BE2C (cell line): ENCODE data around the gene MBD3L4.
"Not testable (repeated sequence)": the region's sequence is repeated elsewhere in the genome, so short reads cannot be mapped to it uniquely, and the experiment has no call there.

ENCODE experiments used
- DNase-seq: peaks from one replicate; pipeline ENCODE4 v3.0.0-alpha.2; 2020
- H3K27me3 ChIP-seq: fragments of 250-450 bp; sonication (Bioruptor Pico); 2 replicates; pipeline ENCODE4 v1.5.1; 2020; ENCODE audit warnings: mild to moderate bottlenecking
- H3K36me3 ChIP-seq: fragments of 250-450 bp; sonication (Bioruptor Pico); 2 replicates; pipeline ENCODE4 v1.5.1; 2020; ENCODE audit warnings: mild to moderate bottlenecking
- H3K4me1 ChIP-seq: fragments of 250-450 bp; sonication (Bioruptor Pico); 2 replicates; pipeline ENCODE4 v1.5.1; 2020
- H3K4me3 ChIP-seq: 2 replicates; pipeline ENCODE4 v1.5.1; 2011; ENCODE audit warnings: low read depth, low read length
- H3K9me3 ChIP-seq: fragments of 250-450 bp; sonication (Bioruptor Pico); 2 replicates; pipeline ENCODE4 v1.5.1; 2020
- CTCF ChIP-seq: IDR thresholded peaks from 2 replicates; pipeline ENCODE4 v1.5.1; 2012; ENCODE audit warnings: mild to moderate bottlenecking, low read depth, low read length

The MBD3L4 gene

DNA sequence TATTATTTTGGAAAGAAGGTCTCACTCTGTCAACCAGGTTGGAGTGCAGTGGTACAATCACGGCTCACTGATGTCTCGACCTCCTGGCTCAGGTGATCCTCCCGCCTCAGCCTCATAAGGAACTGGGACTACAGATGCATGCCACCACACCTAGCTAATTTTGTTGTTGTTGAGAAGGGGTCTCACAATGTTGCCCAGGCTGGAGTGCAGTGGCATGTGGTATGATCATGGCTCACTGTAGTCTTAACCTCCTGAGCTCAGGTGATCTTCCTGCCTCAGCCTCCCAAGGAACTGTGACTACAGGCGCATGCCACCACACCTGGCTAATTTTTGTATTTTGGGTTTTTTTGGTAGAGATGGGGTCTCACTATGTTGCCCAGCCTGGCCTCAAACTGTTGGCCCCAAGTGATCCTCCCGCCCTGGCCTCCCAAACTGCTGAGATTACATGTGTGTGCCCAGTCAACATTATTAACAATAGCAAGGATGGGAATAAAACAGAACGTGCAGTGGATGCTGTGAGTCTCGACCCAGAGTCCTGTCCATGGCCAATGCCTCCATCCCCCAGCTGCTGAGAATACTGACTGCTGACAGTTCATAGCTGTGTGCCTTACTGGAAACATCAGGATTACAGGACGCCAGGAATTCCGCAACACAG is 23.9 kb upstream of the MBD3L4 start:
- H3K9me3 ChIP-seq, result no peaks in the 10 kb centered on the region; the same call in 1 of the 2 replicates
- no peak for TF ChIP-seq CTCF
- no peaks in the 10 kb centered on the region for H3K36me3 ChIP-seq
- H3K27me3 ChIP-seq, result no peaks in the 10 kb centered on the region
- H3K4me1 ChIP-seq, result no peaks in the 10 kb centered on the region
- no peak for DNase-seq
- no peak overlapping the region for H3K4me3 ChIP-seq

- H3K4me1 ChIP-seq, result no peaks in the 10 kb centered on the region
- no peaks in the 10 kb centered on the region; the same call in 1 of the 2 replicates for H3K9me3 ChIP-seq
- H3K27me3 ChIP-seq, result no peaks in the 10 kb centered on the region
- H3K4me3 ChIP-seq, result no peak overlapping the region
- TF ChIP-seq CTCF, result no peak
- H3K36me3 ChIP-seq, result no peaks in the 10 kb centered on the region
- DNase-seq, result no peak
These were observed 23.4 kb upstream of the MBD3L4 start for GRCh38 chr19:7063339-7063738.

- not testable (repeated sequence) for H3K4me1 ChIP-seq, H3K4me3 ChIP-seq, H3K9me3 ChIP-seq, H3K27me3 ChIP-seq, H3K36me3 ChIP-seq, DNase-seq
These were observed 20.0 kb upstream of the MBD3L4 start for GRCh38 chr19:7059977-7060376.

GRCh38 chr19:7058576-7058975 is 18.6 kb upstream of the MBD3L4 start, which contains the start of gene MBD3L3:
MBD3L3 (minus strand) TSS chr19:7058676; CDS start chr19:7058605, 71 bp downstream.
- H3K9me3 ChIP-seq, H3K36me3 ChIP-seq, H3K4me1 ChIP-seq, H3K27me3 ChIP-seq, DNase-seq, H3K4me3 ChIP-seq: not testable (repeated sequence)

DNA sequence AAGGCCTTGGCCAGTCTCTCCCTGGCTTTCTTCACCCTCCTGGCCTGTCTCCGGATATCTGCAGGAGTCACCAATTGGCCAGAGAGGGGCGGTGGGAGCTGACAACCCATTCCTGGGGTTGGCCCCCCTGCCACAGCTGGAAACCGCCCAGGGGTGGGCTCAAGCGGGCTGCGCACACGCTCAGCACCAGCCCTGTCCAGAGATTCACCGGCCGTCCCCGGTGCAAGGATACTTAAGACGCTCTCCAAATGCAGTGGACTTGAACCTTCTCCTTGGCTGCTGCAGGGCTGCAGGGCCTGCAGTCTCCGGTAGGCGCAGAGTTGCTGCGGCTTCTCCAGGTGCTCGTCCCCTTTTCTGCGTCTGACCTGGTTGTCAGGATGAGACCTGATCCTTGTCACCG is 16.4 kb upstream of the MBD3L4 start:
- not testable (repeated sequence) for H3K36me3 ChIP-seq, DNase-seq, H3K4me3 ChIP-seq, H3K9me3 ChIP-seq, H3K27me3 ChIP-seq, H3K4me1 ChIP-seq

DNA sequence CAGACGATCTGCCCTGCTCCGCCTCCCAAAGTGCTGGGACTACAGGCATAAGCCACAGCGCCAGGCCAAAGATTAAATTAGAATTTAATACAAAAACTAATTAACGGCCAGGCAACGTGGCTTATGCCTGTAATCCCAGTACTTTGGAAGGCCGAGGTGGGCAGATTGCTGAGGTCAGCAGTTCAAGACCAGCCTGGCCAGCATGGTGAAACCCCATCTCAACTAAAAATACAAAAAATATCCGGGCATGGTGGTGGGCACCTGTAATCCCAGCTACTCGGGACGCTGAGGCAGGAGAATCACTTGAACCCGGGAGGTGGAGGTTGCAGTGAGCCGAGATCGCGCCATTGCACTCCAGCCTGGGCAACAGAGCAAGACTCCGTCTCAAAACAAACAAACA is 15.7 kb upstream of the MBD3L4 start:
- not testable (repeated sequence) for H3K4me1 ChIP-seq, H3K4me3 ChIP-seq, H3K36me3 ChIP-seq, H3K9me3 ChIP-seq, DNase-seq, H3K27me3 ChIP-seq

DNA sequence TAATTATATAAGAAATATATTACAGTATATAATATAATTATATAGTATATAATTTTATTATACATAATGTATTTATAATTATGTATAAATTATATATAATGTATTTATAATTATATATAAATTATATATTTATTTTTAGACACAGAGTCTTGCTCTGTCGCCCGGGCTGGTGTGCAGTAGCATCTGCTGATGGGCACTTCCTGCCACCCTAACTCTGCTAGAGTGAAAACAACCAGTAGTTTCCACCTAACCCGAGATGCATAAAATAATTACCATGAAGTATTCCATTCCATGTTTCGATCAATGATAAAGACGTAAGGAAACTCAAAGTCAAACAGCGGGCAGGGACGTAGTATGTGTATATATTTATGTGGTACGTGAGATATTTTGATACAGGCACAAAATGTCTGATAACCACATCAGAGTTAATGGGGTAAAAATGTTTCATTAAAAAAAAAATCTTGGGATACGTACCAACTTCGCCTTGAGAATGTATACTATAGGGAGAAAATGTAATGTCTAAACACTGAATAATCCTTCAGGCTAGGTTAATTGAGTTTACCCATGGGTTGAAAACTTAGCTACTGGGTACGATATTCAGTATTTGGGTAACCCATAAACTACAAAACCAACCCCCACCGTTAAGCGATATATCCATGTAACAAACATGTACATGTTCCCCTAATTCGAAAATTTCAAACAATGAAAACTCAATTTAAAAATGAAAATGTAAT is 14.8 kb upstream of the MBD3L4 start:
- H3K4me1 ChIP-seq, H3K27me3 ChIP-seq, H3K9me3 ChIP-seq, H3K36me3 ChIP-seq, H3K4me3 ChIP-seq, DNase-seq: not testable (repeated sequence)

GRCh38 chr19:7052896-7053295 is 12.9 kb upstream of the MBD3L4 start:
- not testable (repeated sequence) for H3K4me1 ChIP-seq, H3K27me3 ChIP-seq, H3K36me3 ChIP-seq, H3K9me3 ChIP-seq, DNase-seq, H3K4me3 ChIP-seq

GRCh38 chr19:7051421-7051820 is 11.4 kb upstream of the MBD3L4 start:
- H3K4me1 ChIP-seq, H3K27me3 ChIP-seq, H3K36me3 ChIP-seq, DNase-seq, H3K9me3 ChIP-seq, H3K4me3 ChIP-seq: not testable (repeated sequence)

GRCh38 chr19:7049021-7049420 is 9.0 kb upstream of the MBD3L4 start, which contains the start of gene MBD3L2:
MBD3L2 (plus strand) TSS chr19:7049321; CDS start chr19:7049374, 53 bp downstream.
- not testable (repeated sequence) for H3K36me3 ChIP-seq, DNase-seq, H3K27me3 ChIP-seq, H3K4me1 ChIP-seq, H3K4me3 ChIP-seq, H3K9me3 ChIP-seq

- not testable (repeated sequence) for H3K27me3 ChIP-seq, H3K9me3 ChIP-seq, H3K36me3 ChIP-seq, H3K4me1 ChIP-seq, DNase-seq, H3K4me3 ChIP-seq
These were observed 1.6 kb upstream of the MBD3L4 start for GRCh38 chr19:7041563-7041962.

DNA sequence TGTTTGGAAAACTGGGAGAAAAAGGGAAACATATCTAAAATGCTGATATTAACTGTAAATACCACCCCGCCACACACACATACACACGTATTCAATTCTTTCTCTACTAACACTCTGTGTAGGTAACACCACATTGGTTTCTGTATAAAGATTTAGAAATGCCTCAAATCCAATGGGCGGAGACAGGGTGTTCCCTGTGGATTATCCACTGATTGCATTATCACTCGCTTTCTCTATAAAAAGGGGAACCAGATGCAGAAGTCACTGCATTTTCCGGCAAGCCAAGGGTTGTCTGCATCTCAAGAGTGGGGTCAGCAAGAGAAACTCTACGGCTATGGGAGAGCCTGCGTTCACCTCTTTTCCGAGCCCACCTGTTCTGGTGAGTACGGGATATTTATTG is 9.7 kb downstream of the MBD3L4 start, which contains the start of gene MBD3L5:
MBD3L5 (plus strand) TSS at position 301 of the 400 bp plus-strand sequence; CDS start at position 335, 34 bp downstream.
- not testable (repeated sequence) for H3K9me3 ChIP-seq, DNase-seq, H3K4me3 ChIP-seq, H3K27me3 ChIP-seq, H3K4me1 ChIP-seq, H3K36me3 ChIP-seq

DNA sequence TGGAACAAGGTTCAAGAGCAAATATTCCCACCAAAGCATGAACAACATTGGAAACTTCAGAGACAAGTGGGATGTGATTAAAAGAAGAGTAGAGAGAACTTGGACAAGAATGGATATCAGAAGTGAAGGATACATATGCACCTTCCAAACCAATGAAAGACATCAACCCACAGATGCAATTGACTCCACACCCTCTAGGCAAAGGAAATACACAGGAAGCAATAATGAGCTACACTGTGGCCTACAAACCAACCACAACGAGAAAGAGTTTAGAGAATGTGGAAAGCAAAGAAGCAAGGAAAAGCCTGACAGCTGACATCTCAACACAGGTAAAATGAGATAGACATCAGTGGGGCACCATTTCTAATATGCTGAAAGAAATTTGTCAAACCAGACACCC is 11.2 kb downstream of the MBD3L4 start:
- not testable (repeated sequence) for DNase-seq, H3K4me1 ChIP-seq, H3K4me3 ChIP-seq, H3K36me3 ChIP-seq, H3K27me3 ChIP-seq, H3K9me3 ChIP-seq

- H3K4me1 ChIP-seq, DNase-seq, H3K27me3 ChIP-seq, H3K9me3 ChIP-seq, H3K36me3 ChIP-seq, H3K4me3 ChIP-seq: not testable (repeated sequence)
These were observed 18.6 kb downstream of the MBD3L4 start, which contains the start of gene MBD3L2B for GRCh38 chr19:7021331-7021730. MBD3L2B (minus strand) TSS chr19:7021431; CDS start chr19:7021397, 34 bp downstream.
